HepG2 (cell line): ENCODE measurements around the gene LRRN4CL. TPM values are rescaled to one million over a fixed set of nuclear protein-coding genes. Genes with fewer than 3 reads are reported as not detected.

Experiments used
- ARHGAP35 ChIP-seq: sonication (generic); formaldehyde crosslinking; IDR thresholded peaks from 2 replicates; pipeline ENCODE4 v1.9.0; 2022; ENCODE audit warnings: mild to moderate bottlenecking, inconsistent platforms, moderate library complexity, missing genetic modification reagents, borderline replicate concordance
- ARNT ChIP-seq: fragments of 450-650 bp; IDR thresholded peaks from 2 replicates; pipeline ENCODE4 v1.6.1; 2017
- ARNTL ChIP-seq: sonication (generic); formaldehyde crosslinking; IDR thresholded peaks from 2 replicates; pipeline ENCODE4 v1.4.0; 2020; ENCODE audit warnings: mild to moderate bottlenecking, missing genetic modification reagents
- CEBPB ChIP-seq: IDR thresholded peaks from 2 replicates; pipeline ENCODE4 v1.6.1; 2011; ENCODE audit warnings: low read depth, low read length, improper control_type of control experiment, borderline replicate concordance
- CEBPG ChIP-seq: IDR thresholded peaks from 2 replicates; pipeline ENCODE4 v1.6.1; 2016
- DRAP1 ChIP-seq: IDR thresholded peaks from 2 replicates; pipeline ENCODE4 v1.6.1; 2016; ENCODE audit warnings: missing genetic modification reagents, missing compliant biosample characterization
- KMT2A ChIP-seq: sonication (generic); formaldehyde crosslinking; IDR thresholded peaks from 2 replicates; pipeline ENCODE4 v1.4.0; 2020; ENCODE audit warnings: missing genetic modification reagents
- MBD4 ChIP-seq: IDR thresholded peaks from 2 replicates; pipeline ENCODE4 v1.6.1; 2012; ENCODE audit warnings: low read length, inconsistent platforms, borderline replicate concordance
- MEIS1 ChIP-seq: sonication (generic); formaldehyde crosslinking; IDR thresholded peaks from 2 replicates; pipeline ENCODE4 v1.9.0; 2021; ENCODE audit warnings: mild to moderate bottlenecking, missing genetic modification reagents, moderate library complexity, borderline replicate concordance
- NPAS2 ChIP-seq: sonication (generic); formaldehyde crosslinking; IDR thresholded peaks from 2 replicates; pipeline ENCODE4 v1.8.0; 2022; ENCODE audit warnings: mild to moderate bottlenecking, missing genetic modification reagents, borderline replicate concordance
- RBAK ChIP-seq: sonication (generic); formaldehyde crosslinking; IDR thresholded peaks from 2 replicates; pipeline ENCODE4 v1.5.1; 2020; ENCODE audit warnings: mild to moderate bottlenecking, missing genetic modification reagents
- RNF2 ChIP-seq: fragments of 450-650 bp; conservative IDR thresholded peaks from 2 replicates; pipeline ENCODE4 v1.6.1; 2016; ENCODE audit warnings: low read depth
- TBX3 ChIP-seq: fragments of 450-650 bp; IDR thresholded peaks from 2 replicates; pipeline ENCODE4 v1.6.1; 2017; ENCODE audit warnings: antibody characterized with exemption, mild to moderate bottlenecking, inconsistent platforms, borderline replicate concordance
- THAP8 ChIP-seq: sonication (generic); formaldehyde crosslinking; IDR thresholded peaks from 2 replicates; pipeline ENCODE4 v1.5.1; 2020; ENCODE audit warnings: missing genetic modification reagents, mild to moderate bottlenecking, borderline replicate concordance
- USF2 ChIP-seq, 2 experiments: sonication (generic) in 1 of 2; formaldehyde crosslinking in 1 of 2; IDR thresholded peaks; 2 replicates each; pipeline versions ENCODE4 v1.5.1 to v1.6.1; 2011 to 2020; ENCODE audit warnings: borderline replicate concordance in 1 of 2, low read depth in 1 of 2, low read length in 1 of 2, mild to moderate bottlenecking in 1 of 2, missing genetic modification reagents in 1 of 2, moderate library complexity in 1 of 2
- ZNF263 ChIP-seq: sonication (generic); formaldehyde crosslinking; IDR thresholded peaks from 2 replicates; pipeline ENCODE4 v1.4.0; 2020; ENCODE audit warnings: missing genetic modification reagents
- ZNF549 ChIP-seq: sonication (generic); formaldehyde crosslinking; IDR thresholded peaks from 2 replicates; pipeline ENCODE4 v1.5.0; 2020; ENCODE audit warnings: missing genetic modification reagents
- ZNF562 ChIP-seq: sonication (generic); formaldehyde crosslinking; IDR thresholded peaks from 2 replicates; pipeline ENCODE4 v1.8.0; 2022; ENCODE audit warnings: missing genetic modification reagents, borderline replicate concordance
- ZNF660 ChIP-seq: sonication (generic); formaldehyde crosslinking; IDR thresholded peaks from 2 replicates; pipeline ENCODE4 v1.5.1; 2020; ENCODE audit warnings: mild to moderate bottlenecking, low read depth, missing genetic modification reagents, borderline replicate concordance
- ZNF816 ChIP-seq: sonication (generic); formaldehyde crosslinking; IDR thresholded peaks from 2 replicates; pipeline ENCODE4 v1.8.0; 2022; ENCODE audit warnings: missing genetic modification reagents, mild to moderate bottlenecking, borderline replicate concordance
- polyA plus RNA-seq, 8 experiments: library from polyadenylated mRNA; depleted of rRNA in 3 of 8; stranded (reverse) in 7 of 8; unstranded in 1 of 8; fragments of >200 nt; fragmentation: Illumina TruSeq in 4 of 8; extraction: Trizol in 4 of 8; gene quantifications; 2 replicates each; pipeline versions ENCODE4 v1.2.1 to v1.2.3, GENCODE V29; 2011 to 2016; ENCODE audit warnings: low read depth in 4 of 8, missing spikeins in 1 of 8, mixed read lengths in 1 of 8; ENCODE audit not compliant: insufficient read depth in 1 of 8
- total RNA-seq, 5 experiments: library from RNA; depleted of rRNA; stranded (reverse); fragments of >200 nt; fragmentation: Illumina TruSeq; extraction: Trizol; gene quantifications; 2 replicates each; pipeline ENCODE4 v1.2.3, GENCODE V29; 2016; ENCODE audit warnings: low read depth in 1 of 5
- TF ChIP-seq, protein P1 (sequence below): sonication (generic); formaldehyde crosslinking; IDR thresholded peaks from 2 replicates; pipeline ENCODE4 v1.4.0; 2020; ENCODE audit warnings: missing genetic modification reagents
- TF ChIP-seq, protein P2 (sequence below): IDR thresholded peaks from 2 replicates; pipeline ENCODE4 v1.6.1; 2016

Gene LRRN4CL
- total and polyA plus RNA-seq, 2 of the 13 experiments (the other 11 are each of a cell fraction or from before 2014, with no cell fraction given), result 0.11 TPM; not detected in 1

DNA sequence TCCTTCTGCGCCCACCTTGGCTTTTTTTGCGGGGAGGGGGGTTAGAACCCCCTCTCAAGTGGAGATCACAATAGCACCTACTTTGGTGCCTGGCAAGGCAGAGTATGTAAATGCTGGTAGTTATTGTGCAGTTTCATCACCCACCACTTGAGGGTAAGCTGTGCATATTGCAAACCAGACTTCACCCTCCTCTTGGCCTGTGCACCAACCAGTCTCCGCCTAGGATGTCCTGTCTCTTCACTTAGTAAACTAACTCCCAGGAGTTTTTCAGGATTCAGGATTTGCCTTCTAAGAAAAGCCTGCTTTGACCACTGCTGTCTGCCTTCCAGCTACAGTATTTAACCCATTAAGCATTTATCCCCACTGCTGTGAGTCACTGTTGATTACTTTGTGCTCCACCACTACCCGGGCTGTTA, 8.5 kb downstream of the LRRN4CL start (continued):
- TF ChIP-seq MEIS1 (CRISPR knock-in tag), result no peak
- TF ChIP-seq CEBPB, result peak; percentile 42; the same call in 1 of the 2 replicates
- TF ChIP-seq ZNF263 (CRISPR knock-in tag), result 0 out of 2 replicates have a peak, but pooled peaks have one; percentile 18
- no peak for TF ChIP-seq ZNF549 (CRISPR knock-in tag)
- TF ChIP-seq ZNF562 (CRISPR knock-in tag), result no peak
- TF ChIP-seq ARHGAP35 (CRISPR knock-in tag), result no peak
- TF ChIP-seq, protein P1, sequence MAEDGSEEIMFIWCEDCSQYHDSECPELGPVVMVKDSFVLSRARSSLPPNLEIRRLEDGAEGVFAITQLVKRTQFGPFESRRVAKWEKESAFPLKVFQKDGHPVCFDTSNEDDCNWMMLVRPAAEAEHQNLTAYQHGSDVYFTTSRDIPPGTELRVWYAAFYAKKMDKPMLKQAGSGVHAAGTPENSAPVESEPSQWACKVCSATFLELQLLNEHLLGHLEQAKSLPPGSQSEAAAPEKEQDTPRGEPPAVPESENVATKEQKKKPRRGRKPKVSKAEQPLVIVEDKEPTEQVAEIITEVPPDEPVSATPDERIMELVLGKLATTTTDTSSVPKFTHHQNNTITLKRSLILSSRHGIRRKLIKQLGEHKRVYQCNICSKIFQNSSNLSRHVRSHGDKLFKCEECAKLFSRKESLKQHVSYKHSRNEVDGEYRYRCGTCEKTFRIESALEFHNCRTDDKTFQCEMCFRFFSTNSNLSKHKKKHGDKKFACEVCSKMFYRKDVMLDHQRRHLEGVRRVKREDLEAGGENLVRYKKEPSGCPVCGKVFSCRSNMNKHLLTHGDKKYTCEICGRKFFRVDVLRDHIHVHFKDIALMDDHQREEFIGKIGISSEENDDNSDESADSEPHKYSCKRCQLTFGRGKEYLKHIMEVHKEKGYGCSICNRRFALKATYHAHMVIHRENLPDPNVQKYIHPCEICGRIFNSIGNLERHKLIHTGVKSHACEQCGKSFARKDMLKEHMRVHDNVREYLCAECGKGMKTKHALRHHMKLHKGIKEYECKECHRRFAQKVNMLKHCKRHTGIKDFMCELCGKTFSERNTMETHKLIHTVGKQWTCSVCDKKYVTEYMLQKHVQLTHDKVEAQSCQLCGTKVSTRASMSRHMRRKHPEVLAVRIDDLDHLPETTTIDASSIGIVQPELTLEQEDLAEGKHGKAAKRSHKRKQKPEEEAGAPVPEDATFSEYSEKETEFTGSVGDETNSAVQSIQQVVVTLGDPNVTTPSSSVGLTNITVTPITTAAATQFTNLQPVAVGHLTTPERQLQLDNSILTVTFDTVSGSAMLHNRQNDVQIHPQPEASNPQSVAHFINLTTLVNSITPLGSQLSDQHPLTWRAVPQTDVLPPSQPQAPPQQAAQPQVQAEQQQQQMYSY (CRISPR knock-in tag), result no peak
- no peak for TF ChIP-seq ZNF660 (CRISPR knock-in tag)
- TF ChIP-seq KMT2A (CRISPR knock-in tag), result no peak
- no peak for TF ChIP-seq USF2 (IDR thresholded peaks at IDR 0.05; ENCODE audit: low read depth, low read length)
- TF ChIP-seq USF2 (CRISPR knock-in tag; IDR thresholded peaks at IDR 0.05; ENCODE audit: borderline replicate concordance), result no peak
- TF ChIP-seq ARNT, result no peak
- TF ChIP-seq ZNF816 (CRISPR knock-in tag), result no peak
- TF ChIP-seq, protein P2, sequence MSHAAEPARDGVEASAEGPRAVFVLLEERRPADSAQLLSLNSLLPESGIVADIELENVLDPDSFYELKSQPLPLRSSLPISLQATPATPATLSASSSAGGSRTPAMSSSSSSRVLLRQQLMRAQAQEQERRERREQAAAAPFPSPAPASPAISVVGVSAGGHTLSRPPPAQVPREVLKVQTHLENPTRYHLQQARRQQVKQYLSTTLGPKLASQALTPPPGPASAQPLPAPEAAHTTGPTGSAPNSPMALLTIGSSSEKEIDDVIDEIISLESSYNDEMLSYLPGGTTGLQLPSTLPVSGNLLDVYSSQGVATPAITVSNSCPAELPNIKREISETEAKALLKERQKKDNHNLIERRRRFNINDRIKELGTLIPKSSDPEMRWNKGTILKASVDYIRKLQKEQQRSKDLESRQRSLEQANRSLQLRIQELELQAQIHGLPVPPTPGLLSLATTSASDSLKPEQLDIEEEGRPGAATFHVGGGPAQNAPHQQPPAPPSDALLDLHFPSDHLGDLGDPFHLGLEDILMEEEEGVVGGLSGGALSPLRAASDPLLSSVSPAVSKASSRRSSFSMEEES, result no peak
- no peak for TF ChIP-seq MBD4
- TF ChIP-seq ARNTL (CRISPR knock-in tag), result no peak
- no peak for TF ChIP-seq RNF2
- TF ChIP-seq CEBPG (CRISPR knock-in tag), result peak; percentile 79
- no peak for TF ChIP-seq RBAK (CRISPR knock-in tag)
- no peak for TF ChIP-seq THAP8 (CRISPR knock-in tag)
- no peak for TF ChIP-seq TBX3
- no peak for TF ChIP-seq NPAS2 (CRISPR knock-in tag)
- peak; percentile 15; the same call in 1 of the 2 replicates for TF ChIP-seq DRAP1 (CRISPR knock-in tag)
